ENCODE data around the gene ORC3. TPM values are rescaled to one million over a fixed set of nuclear protein-coding genes. Genes with fewer than 3 reads are reported as not detected.

Gene ORC3
- total RNA-seq, 1 experiment from 2014 or later = 33.8 TPM

GRCh38 chr6:87698547-87699006 lies 108.6 kb downstream of the ORC3 start:
- peaks cover 40% of the 10 kb centered on the region for H3K36me3 Mint-ChIP-seq (ENCODE audit: insufficient read depth, unreplicated experiment)
- intact Hi-C loops (cut with micrococcal nuclease; ENCODE audit: unreplicated experiment) = no loop called here
- Histone ChIP-seq H3K9me3 (no peaks in the 10 kb centered on the region), H3K4me3 (ENCODE audit: low read depth, low read length) (peak overlapping the region; percentile 18; the same call in 1 of the 2 replicates), H3K27me3 (replicated peaks; ENCODE audit: control insufficient read depth, insufficient read depth, low read length) (no peaks in the 10 kb centered on the region), H3K4me1 (peaks cover 6% of the 10 kb centered on the region), H3K36me3 (ENCODE audit: control insufficient read depth, insufficient read depth, low read length) (no peaks in the 10 kb centered on the region)
- H3K27ac Mint-ChIP-seq (ENCODE audit: unreplicated experiment) = no peak overlapping the region
- H3K4me3 Mint-ChIP-seq (ENCODE audit: unreplicated experiment) = peak overlapping the region; percentile 99
- no peaks in the 10 kb centered on the region for H3K27me3 Mint-ChIP-seq (ENCODE audit: insufficient read depth, unreplicated experiment)
- H3K9me3 Mint-ChIP-seq (ENCODE audit: unreplicated experiment) = no peaks in the 10 kb centered on the region
- DNase-seq = no peak
- no TSS peak for BruUV-seq (replicated peaks)
- POLR2A ChIA-PET = no interaction called here
- CTCF ChIA-PET = no interaction called here
- TF ChIP-seq, protein P1, sequence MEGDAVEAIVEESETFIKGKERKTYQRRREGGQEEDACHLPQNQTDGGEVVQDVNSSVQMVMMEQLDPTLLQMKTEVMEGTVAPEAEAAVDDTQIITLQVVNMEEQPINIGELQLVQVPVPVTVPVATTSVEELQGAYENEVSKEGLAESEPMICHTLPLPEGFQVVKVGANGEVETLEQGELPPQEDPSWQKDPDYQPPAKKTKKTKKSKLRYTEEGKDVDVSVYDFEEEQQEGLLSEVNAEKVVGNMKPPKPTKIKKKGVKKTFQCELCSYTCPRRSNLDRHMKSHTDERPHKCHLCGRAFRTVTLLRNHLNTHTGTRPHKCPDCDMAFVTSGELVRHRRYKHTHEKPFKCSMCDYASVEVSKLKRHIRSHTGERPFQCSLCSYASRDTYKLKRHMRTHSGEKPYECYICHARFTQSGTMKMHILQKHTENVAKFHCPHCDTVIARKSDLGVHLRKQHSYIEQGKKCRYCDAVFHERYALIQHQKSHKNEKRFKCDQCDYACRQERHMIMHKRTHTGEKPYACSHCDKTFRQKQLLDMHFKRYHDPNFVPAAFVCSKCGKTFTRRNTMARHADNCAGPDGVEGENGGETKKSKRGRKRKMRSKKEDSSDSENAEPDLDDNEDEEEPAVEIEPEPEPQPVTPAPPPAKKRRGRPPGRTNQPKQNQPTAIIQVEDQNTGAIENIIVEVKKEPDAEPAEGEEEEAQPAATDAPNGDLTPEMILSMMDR (IDR thresholded peaks at IDR 0.05; ENCODE audit: insufficient read depth in 1 of 2, low read depth in 1 of 2, low read length in 1 of 2, severe bottlenecking in 1 of 2, unreplicated experiment in 1 of 2) = no peak
- no peaks in the 10 kb centered on the region for H3K4me1 Mint-ChIP-seq (ENCODE audit: low read depth, unreplicated experiment)

GRCh38 chr6:87699576-87699975 lies 109.6 kb downstream of the ORC3 start:
- H3K27me3 ChIP-seq (replicated peaks; ENCODE audit: control insufficient read depth, insufficient read depth, low read length) = no peaks in the 10 kb centered on the region
- CTCF ChIA-PET = no interaction called here
- POLR2A ChIA-PET = interaction anchor here (0.6 kb wide), 1 partner anchor 8 kb away, joined by 3 read pairs; no protein-coding TSS in a partner anchor
- Mint-ChIP-seq H3K9me3 (ENCODE audit: unreplicated experiment) (no peaks in the 10 kb centered on the region), H3K4me3 (ENCODE audit: unreplicated experiment) (peak overlapping the region; percentile 99), H3K36me3 (ENCODE audit: insufficient read depth, unreplicated experiment) (peaks cover 40% of the 10 kb centered on the region), H3K27me3 (ENCODE audit: insufficient read depth, unreplicated experiment) (no peaks in the 10 kb centered on the region), H3K27ac (ENCODE audit: unreplicated experiment) (no peak overlapping the region), H3K4me1 (ENCODE audit: low read depth, unreplicated experiment) (no peaks in the 10 kb centered on the region)
- intact Hi-C loops (cut with micrococcal nuclease; ENCODE audit: unreplicated experiment) = no loop called here
- H3K4me1 ChIP-seq = peaks cover 6% of the 10 kb centered on the region
- DNase-seq = no peak
- H3K4me3 ChIP-seq (ENCODE audit: low read depth, low read length) = peak overlapping the region; percentile 60
- TF ChIP-seq, protein P1 (IDR thresholded peaks at IDR 0.05; ENCODE audit: insufficient read depth in 1 of 2, low read depth in 1 of 2, low read length in 1 of 2, severe bottlenecking in 1 of 2, unreplicated experiment in 1 of 2) = no peak
- no peaks in the 10 kb centered on the region for H3K9me3 ChIP-seq
- BruUV-seq (replicated peaks) = no TSS peak
- H3K36me3 ChIP-seq (ENCODE audit: control insufficient read depth, insufficient read depth, low read length) = no peaks in the 10 kb centered on the region

DNA sequence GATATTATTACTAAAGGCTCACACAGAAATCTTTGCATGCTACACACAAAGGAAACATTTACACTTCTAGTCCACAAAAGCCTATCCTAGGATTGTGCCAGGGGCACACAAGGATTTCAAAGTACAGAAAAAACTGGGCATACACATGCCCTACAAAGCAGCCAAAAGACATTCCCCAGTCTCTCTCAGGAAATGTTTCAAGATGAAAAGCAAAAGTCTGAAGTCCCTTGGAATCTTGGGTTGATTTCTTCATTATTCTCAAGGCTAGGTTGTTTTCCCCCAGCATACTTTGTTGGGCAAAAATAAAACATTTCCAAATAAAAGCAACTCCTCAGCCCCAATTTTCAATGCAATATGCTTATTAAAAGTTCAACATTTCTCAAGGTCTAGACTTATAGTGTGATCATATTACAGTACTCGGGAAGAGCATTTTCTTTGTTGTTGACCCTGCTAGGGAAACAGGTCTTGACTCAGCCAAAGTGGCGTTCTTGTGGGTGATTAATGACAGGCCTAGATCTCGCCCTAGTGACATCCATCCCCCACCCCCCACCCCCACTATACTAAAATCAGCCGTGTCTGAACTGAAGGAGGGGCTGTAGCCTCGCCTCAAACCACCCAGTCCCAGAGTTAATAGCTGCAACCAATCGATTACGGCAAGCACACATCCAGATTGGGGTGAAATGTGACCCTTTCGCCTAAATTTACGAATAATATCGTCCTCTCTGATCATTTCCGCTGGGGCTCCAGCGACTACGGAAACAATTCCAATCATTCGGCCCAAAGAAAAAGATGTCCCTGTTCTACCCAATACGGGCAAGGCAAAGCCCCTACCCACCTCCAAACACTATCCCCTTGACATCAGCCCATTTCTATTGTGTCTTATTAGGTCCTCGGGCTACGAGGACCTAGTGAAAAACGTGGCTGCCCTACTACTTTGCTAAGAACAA lies 110.7 kb downstream of the ORC3 start:
- no peaks in the 10 kb centered on the region for H3K27me3 Mint-ChIP-seq (ENCODE audit: insufficient read depth, unreplicated experiment)
- intact Hi-C loops (cut with micrococcal nuclease; ENCODE audit: unreplicated experiment) = loop anchor here (5.0 kb wide), 2 partner anchors 543 to 628 kb away; partner anchors contain the start of gene ZNF292

More for the DNA sequence above, 110.7 kb downstream of the ORC3 start:
- ChIA-PET POLR2A (interaction anchor here (0.6 to 1.5 kb wide), 2 partner anchors 110 to 111 kb away, joined by 3 read pairs; no protein-coding TSS in a partner anchor), CTCF (no interaction called here)
- peak; percentile 35 to 44 for DNase-seq
- Histone ChIP-seq H3K4me3 (ENCODE audit: low read depth, low read length) (peak overlapping the region; percentile 60), H3K27me3 (replicated peaks; ENCODE audit: control insufficient read depth, insufficient read depth, low read length) (no peaks in the 10 kb centered on the region), H3K9me3 (no peaks in the 10 kb centered on the region), H3K36me3 (ENCODE audit: control insufficient read depth, insufficient read depth, low read length) (no peaks in the 10 kb centered on the region), H3K4me1 (peaks cover 9% of the 10 kb centered on the region)
- peak overlapping the region; percentile 93 for H3K27ac Mint-ChIP-seq (ENCODE audit: unreplicated experiment)
- TF ChIP-seq, protein P1 (IDR thresholded peaks at IDR 0.05; ENCODE audit: insufficient read depth in 1 of 2, low read depth in 1 of 2, low read length in 1 of 2, severe bottlenecking in 1 of 2, unreplicated experiment in 1 of 2) = no peak
- peak overlapping the region; percentile 99 for H3K4me3 Mint-ChIP-seq (ENCODE audit: unreplicated experiment)
- no peaks in the 10 kb centered on the region for H3K9me3 Mint-ChIP-seq (ENCODE audit: unreplicated experiment)
- BruUV-seq (replicated peaks) = TSS peak; percentile 41
- peaks cover 7% of the 10 kb centered on the region for H3K4me1 Mint-ChIP-seq (ENCODE audit: low read depth, unreplicated experiment)
- H3K36me3 Mint-ChIP-seq (ENCODE audit: insufficient read depth, unreplicated experiment) = peaks cover 40% of the 10 kb centered on the region

Measured in Caco-2 (cell line).